ENCODE data around the gene CHFR.
A peak's percentile ranks its signal among the peaks of the same experiment; 100 is the strongest.

The CHFR gene

GRCh38 chr12:132874175-132874574, 13.2 kb downstream of the CHFR start:
- DNase-seq = no peak
- no peak overlapping the region for H4K8ac ChIP-seq (ENCODE audit: low read length)
- no peak overlapping the region for H3K27ac ChIP-seq (ENCODE audit: low read length, poor library complexity, severe bottlenecking)
- H3K36me3 ChIP-seq (ENCODE audit: control insufficient read depth in 1 of 2, insufficient read depth in 2 of 2, low read depth in 1 of 2, low read length in 2 of 2) = peaks cover 74 to 81% of the 10 kb centered on the region in 2 experiments
- no peak overlapping the region for H2BK5ac ChIP-seq (ENCODE audit: low read depth, low read length, poor library complexity, severe bottlenecking)
- H3K9me3 ChIP-seq (ENCODE audit: control insufficient read depth, low read length) = no peaks in the 10 kb centered on the region
- no peak overlapping the region for H2BK12ac ChIP-seq (ENCODE audit: low read length in 2 of 2)
- no peak overlapping the region for H2AK5ac ChIP-seq (ENCODE audit: low read length, severe bottlenecking)
- H4K91ac ChIP-seq (ENCODE audit: low read length) = no peak overlapping the region
- no peak overlapping the region for H3K4ac ChIP-seq (ENCODE audit: low read depth in 1 of 2, low read length in 2 of 2)
- H3K23ac ChIP-seq (ENCODE audit: low read length in 2 of 2) = no peak overlapping the region
- H2AFZ ChIP-seq (ENCODE audit: low read depth, low read length) = no peak overlapping the region
- H3K9ac ChIP-seq (ENCODE audit: low read length) = no peak overlapping the region
- H2BK15ac ChIP-seq (ENCODE audit: low read depth, poor library complexity, severe bottlenecking) = no peak overlapping the region
- H2BK120ac ChIP-seq (ENCODE audit: low read depth, low read length) = no peak overlapping the region
- no peak overlapping the region for H3K14ac ChIP-seq (ENCODE audit: low read length in 2 of 2)
- H3K4me3 ChIP-seq (ENCODE audit: insufficient read depth in 1 of 2, low read depth in 1 of 2, low read length in 2 of 2) = no peak overlapping the region
- no peaks in the 10 kb centered on the region for H3K27me3 ChIP-seq (ENCODE audit: control insufficient read depth in 1 of 2, insufficient read depth in 1 of 2, low read length in 2 of 2)
- no peak overlapping the region for H3K4me2 ChIP-seq (ENCODE audit: low read length, poor library complexity, severe bottlenecking)
- peaks cover 36% of the 10 kb centered on the region for H3K79me1 ChIP-seq (replicated peaks; ENCODE audit: low read length, poor library complexity, severe bottlenecking)
- H3K18ac ChIP-seq (ENCODE audit: low read depth in 1 of 2, low read length in 2 of 2) = no peak overlapping the region
- WGBS = over 99% methylated on average over 11 of the region's 11 CpGs
- H3K4me1 ChIP-seq (ENCODE audit: control insufficient read depth, insufficient read depth, low read depth, low read length) = no peaks in the 10 kb centered on the region

GRCh38 chr12:132873724-132874123, 13.7 kb downstream of the CHFR start:
- Histone ChIP-seq H3K27me3 (ENCODE audit: control insufficient read depth in 1 of 2, insufficient read depth in 1 of 2, low read length in 2 of 2) (no peaks in the 10 kb centered on the region), H3K4ac (ENCODE audit: low read depth in 1 of 2, low read length in 2 of 2) (no peak overlapping the region), H3K4me1 (ENCODE audit: control insufficient read depth, insufficient read depth, low read depth, low read length) (no peaks in the 10 kb centered on the region), H3K23ac (ENCODE audit: low read length in 2 of 2) (no peak overlapping the region), H4K8ac (ENCODE audit: low read length) (no peak overlapping the region), H3K14ac (ENCODE audit: low read length in 2 of 2) (no peak overlapping the region), H3K9ac (ENCODE audit: low read length) (no peak overlapping the region), H3K9me3 (ENCODE audit: control insufficient read depth, low read length) (no peaks in the 10 kb centered on the region), H2BK12ac (ENCODE audit: low read length in 2 of 2) (no peak overlapping the region), H2BK15ac (ENCODE audit: low read depth, poor library complexity, severe bottlenecking) (no peak overlapping the region), H3K18ac (ENCODE audit: low read depth in 1 of 2, low read length in 2 of 2) (no peak overlapping the region), H2AFZ (ENCODE audit: low read depth, low read length) (no peak overlapping the region), H2BK120ac (ENCODE audit: low read depth, low read length) (no peak overlapping the region), H3K27ac (ENCODE audit: low read length, poor library complexity, severe bottlenecking) (no peak overlapping the region), H3K79me1 (replicated peaks; ENCODE audit: low read length, poor library complexity, severe bottlenecking) (peaks cover 37% of the 10 kb centered on the region), H3K36me3 (ENCODE audit: control insufficient read depth in 1 of 2, insufficient read depth in 2 of 2, low read depth in 1 of 2, low read length in 2 of 2) (peaks cover 76 to 82% of the 10 kb centered on the region in 2 experiments), H3K4me3 (ENCODE audit: insufficient read depth in 1 of 2, low read depth in 1 of 2, low read length in 2 of 2) (no peak overlapping the region), H2AK5ac (ENCODE audit: low read length, severe bottlenecking) (no peak overlapping the region), H3K4me2 (ENCODE audit: low read length, poor library complexity, severe bottlenecking) (no peak overlapping the region), H4K91ac (ENCODE audit: low read length) (no peak overlapping the region), H2BK5ac (ENCODE audit: low read depth, low read length, poor library complexity, severe bottlenecking) (no peak overlapping the region)
- WGBS = 95% methylated on average over 10 of the region's 10 CpGs
- no peak for DNase-seq

GRCh38 chr12:132872975-132873421, 14.4 kb downstream of the CHFR start:
- Histone ChIP-seq H4K8ac (ENCODE audit: low read length) (no peak overlapping the region), H3K18ac (ENCODE audit: low read depth in 1 of 2, low read length in 2 of 2) (no peak overlapping the region), H2BK5ac (ENCODE audit: low read depth, low read length, poor library complexity, severe bottlenecking) (no peak overlapping the region), H4K91ac (ENCODE audit: low read length) (no peak overlapping the region), H2AFZ (ENCODE audit: low read depth, low read length) (no peak overlapping the region), H3K4me1 (ENCODE audit: control insufficient read depth, insufficient read depth, low read depth, low read length) (no peaks in the 10 kb centered on the region), H3K4ac (ENCODE audit: low read depth in 1 of 2, low read length in 2 of 2) (no peak overlapping the region), H3K4me3 (ENCODE audit: insufficient read depth in 1 of 2, low read depth in 1 of 2, low read length in 2 of 2) (no peak overlapping the region), H2AK5ac (ENCODE audit: low read length, severe bottlenecking) (no peak overlapping the region), H2BK120ac (ENCODE audit: low read depth, low read length) (no peak overlapping the region), H2BK15ac (ENCODE audit: low read depth, poor library complexity, severe bottlenecking) (no peak overlapping the region), H3K27ac (ENCODE audit: low read length, poor library complexity, severe bottlenecking) (no peak overlapping the region), H3K9ac (ENCODE audit: low read length) (no peak overlapping the region), H3K79me1 (replicated peaks; ENCODE audit: low read length, poor library complexity, severe bottlenecking) (peaks cover 37% of the 10 kb centered on the region), H3K23ac (ENCODE audit: low read length in 2 of 2) (no peak overlapping the region), H2BK12ac (ENCODE audit: low read length in 2 of 2) (no peak overlapping the region), H3K9me3 (ENCODE audit: control insufficient read depth, low read length) (peaks cover 1% of the 10 kb centered on the region), H3K4me2 (ENCODE audit: low read length, poor library complexity, severe bottlenecking) (no peak overlapping the region), H3K27me3 (ENCODE audit: control insufficient read depth in 1 of 2, insufficient read depth in 1 of 2, low read length in 2 of 2) (no peaks in the 10 kb centered on the region), H3K14ac (ENCODE audit: low read length in 2 of 2) (no peak overlapping the region), H3K36me3 (ENCODE audit: control insufficient read depth in 1 of 2, insufficient read depth in 2 of 2, low read depth in 1 of 2, low read length in 2 of 2) (peaks cover 81 to 85% of the 10 kb centered on the region in 2 experiments)
- 91% methylated on average over 12 of the region's 12 CpGs for WGBS
- DNase-seq = peak; percentile 79

GRCh38 chr12:132872073-132872855, 15.1 kb downstream of the CHFR start:
- Histone ChIP-seq H3K4me1 (ENCODE audit: control insufficient read depth, insufficient read depth, low read depth, low read length) (no peaks in the 10 kb centered on the region), H3K4me2 (ENCODE audit: low read length, poor library complexity, severe bottlenecking) (no peak overlapping the region), H3K23ac (ENCODE audit: low read length in 2 of 2) (no peak overlapping the region), H4K91ac (ENCODE audit: low read length) (no peak overlapping the region), H2AFZ (ENCODE audit: low read depth, low read length) (no peak overlapping the region), H4K8ac (ENCODE audit: low read length) (no peak overlapping the region), H2AK5ac (ENCODE audit: low read length, severe bottlenecking) (no peak overlapping the region), H3K9me3 (ENCODE audit: control insufficient read depth, low read length) (peaks cover 9% of the 10 kb centered on the region), H3K9ac (ENCODE audit: low read length) (no peak overlapping the region), H2BK120ac (ENCODE audit: low read depth, low read length) (no peak overlapping the region), H2BK5ac (ENCODE audit: low read depth, low read length, poor library complexity, severe bottlenecking) (no peak overlapping the region), H3K27me3 (ENCODE audit: control insufficient read depth in 1 of 2, insufficient read depth in 1 of 2, low read length in 2 of 2) (no peaks in the 10 kb centered on the region), H2BK15ac (ENCODE audit: low read depth, poor library complexity, severe bottlenecking) (no peak overlapping the region), H3K18ac (ENCODE audit: low read depth in 1 of 2, low read length in 2 of 2) (no peak overlapping the region), H3K27ac (ENCODE audit: low read length, poor library complexity, severe bottlenecking) (no peak overlapping the region), H3K4ac (ENCODE audit: low read depth in 1 of 2, low read length in 2 of 2) (no peak overlapping the region), H3K36me3 (ENCODE audit: control insufficient read depth in 1 of 2, insufficient read depth in 2 of 2, low read depth in 1 of 2, low read length in 2 of 2) (peaks cover 83 to 88% of the 10 kb centered on the region in 2 experiments), H3K4me3 (ENCODE audit: insufficient read depth in 1 of 2, low read depth in 1 of 2, low read length in 2 of 2) (no peak overlapping the region), H3K79me1 (replicated peaks; ENCODE audit: low read length, poor library complexity, severe bottlenecking) (peaks cover 38% of the 10 kb centered on the region), H2BK12ac (ENCODE audit: low read length in 2 of 2) (no peak overlapping the region), H3K14ac (ENCODE audit: low read length in 2 of 2) (no peak overlapping the region)
- no peak for DNase-seq
- 95% methylated on average over 21 of the region's 21 CpGs for WGBS

Measured in mesenchymal stem cell (in vitro differentiated cells and primary cell).